ENCODE results near the gene SRSF2.
"Not testable (repeated sequence)": the region's sequence is repeated elsewhere in the genome, so short reads cannot be mapped to it uniquely, and the experiment has no call there.

The SRSF2 gene

DNA sequence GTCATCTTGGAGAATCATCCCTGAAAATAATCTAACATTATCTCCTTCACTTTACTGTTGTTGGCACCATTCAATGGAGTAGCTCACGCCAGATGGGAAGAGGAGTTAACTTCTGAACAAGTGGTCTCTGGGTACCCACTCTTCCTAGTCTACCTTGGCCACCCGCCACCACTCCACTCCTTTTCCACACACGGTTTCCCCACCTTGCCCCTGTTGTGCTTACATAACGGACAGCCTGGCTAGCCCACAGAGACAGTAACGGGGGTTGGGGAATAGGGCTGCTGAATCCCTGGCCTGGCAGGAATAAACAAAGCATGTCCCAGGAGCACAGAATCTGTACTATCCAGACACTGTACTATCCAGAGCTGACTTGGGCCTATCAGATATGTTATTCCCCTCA is 22.8 kb downstream of the SRSF2 start:
- TF ChIP-seq ZNF565 (CRISPR knock-in tag; conservative IDR thresholded peaks at IDR 0.05; ENCODE audit: low read depth): no peak
- no peak for TF ChIP-seq ZC3H10 (CRISPR knock-in tag; IDR thresholded peaks at IDR 0.05)
- TF ChIP-seq SNAI2 (CRISPR knock-in tag; IDR thresholded peaks at IDR 0.05): no peak
- TF ChIP-seq ISL1 (CRISPR knock-in tag; IDR thresholded peaks at IDR 0.05): no peak
- no peak for TF ChIP-seq TOX (CRISPR knock-in tag; IDR thresholded peaks at IDR 0.05; ENCODE audit: borderline replicate concordance)
- no peak for TF ChIP-seq ZFP30 (CRISPR knock-in tag; IDR thresholded peaks at IDR 0.05)
- no peak for TF ChIP-seq BACH2 (CRISPR knock-in tag; IDR thresholded peaks at IDR 0.05; ENCODE audit: borderline replicate concordance)
- ATAC-seq: no peak

DNA sequence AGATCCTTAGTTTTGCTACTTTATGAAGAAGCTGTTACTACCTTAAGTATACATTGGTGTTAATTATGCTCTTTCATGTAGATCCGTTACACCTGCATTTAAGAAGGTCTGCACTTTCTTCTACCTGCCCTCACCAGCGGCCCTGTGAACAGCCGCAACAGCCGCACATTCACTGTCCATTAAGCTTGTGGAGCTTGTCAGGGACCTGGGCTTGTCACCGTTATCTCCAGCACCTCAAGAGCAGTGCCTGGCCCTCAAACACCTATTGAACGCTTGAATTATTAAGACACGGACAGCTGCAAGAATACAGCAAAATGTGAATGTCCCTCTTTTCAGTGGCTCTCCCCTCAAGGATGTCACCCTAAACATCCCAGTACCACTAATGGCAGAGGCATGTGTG is 23.4 kb downstream of the SRSF2 start:
- TF ChIP-seq ESRRG (CRISPR knock-in tag; IDR thresholded peaks at IDR 0.05): no peak
- TF ChIP-seq BACH2 (CRISPR knock-in tag; IDR thresholded peaks at IDR 0.05; ENCODE audit: borderline replicate concordance): no peak
- TF ChIP-seq, protein P1, sequence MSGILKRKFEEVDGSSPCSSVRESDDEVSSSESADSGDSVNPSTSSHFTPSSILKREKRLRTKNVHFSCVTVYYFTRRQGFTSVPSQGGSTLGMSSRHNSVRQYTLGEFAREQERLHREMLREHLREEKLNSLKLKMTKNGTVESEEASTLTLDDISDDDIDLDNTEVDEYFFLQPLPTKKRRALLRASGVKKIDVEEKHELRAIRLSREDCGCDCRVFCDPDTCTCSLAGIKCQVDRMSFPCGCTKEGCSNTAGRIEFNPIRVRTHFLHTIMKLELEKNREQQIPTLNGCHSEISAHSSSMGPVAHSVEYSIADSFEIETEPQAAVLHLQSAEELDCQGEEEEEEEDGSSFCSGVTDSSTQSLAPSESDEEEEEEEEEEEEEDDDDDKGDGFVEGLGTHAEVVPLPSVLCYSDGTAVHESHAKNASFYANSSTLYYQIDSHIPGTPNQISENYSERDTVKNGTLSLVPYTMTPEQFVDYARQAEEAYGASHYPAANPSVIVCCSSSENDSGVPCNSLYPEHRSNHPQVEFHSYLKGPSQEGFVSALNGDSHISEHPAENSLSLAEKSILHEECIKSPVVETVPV (CRISPR knock-in tag; IDR thresholded peaks at IDR 0.05): no peak
- no peak for TF ChIP-seq ZFP30 (CRISPR knock-in tag; IDR thresholded peaks at IDR 0.05)
- no peak for TF ChIP-seq PPARA (CRISPR knock-in tag; IDR thresholded peaks at IDR 0.05; ENCODE audit: borderline replicate concordance)

DNA sequence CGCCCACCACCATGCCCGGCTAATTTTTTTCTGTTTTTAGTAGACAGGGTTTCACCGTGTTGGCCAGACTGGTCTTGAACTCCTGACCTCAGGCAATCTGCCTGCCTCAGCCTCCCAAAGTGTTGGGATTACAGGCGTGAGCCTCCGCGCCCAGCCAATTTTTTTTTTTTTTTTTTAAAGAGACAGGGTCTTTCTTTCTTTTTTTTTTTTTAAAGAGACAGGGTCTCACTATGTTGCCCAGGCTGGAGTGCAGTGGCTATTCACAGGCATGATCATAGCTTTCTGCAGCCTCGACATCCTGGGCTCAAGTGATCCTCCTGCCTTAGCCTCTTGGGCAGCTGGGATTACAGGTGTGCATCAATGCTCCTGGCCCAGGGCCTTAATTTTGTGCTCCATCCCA is 24.8 kb downstream of the SRSF2 start:
- not testable (repeated sequence) for ATAC-seq

More for the DNA sequence above, 23.4 kb downstream of the SRSF2 start:
- ATAC-seq: no peak

DNA sequence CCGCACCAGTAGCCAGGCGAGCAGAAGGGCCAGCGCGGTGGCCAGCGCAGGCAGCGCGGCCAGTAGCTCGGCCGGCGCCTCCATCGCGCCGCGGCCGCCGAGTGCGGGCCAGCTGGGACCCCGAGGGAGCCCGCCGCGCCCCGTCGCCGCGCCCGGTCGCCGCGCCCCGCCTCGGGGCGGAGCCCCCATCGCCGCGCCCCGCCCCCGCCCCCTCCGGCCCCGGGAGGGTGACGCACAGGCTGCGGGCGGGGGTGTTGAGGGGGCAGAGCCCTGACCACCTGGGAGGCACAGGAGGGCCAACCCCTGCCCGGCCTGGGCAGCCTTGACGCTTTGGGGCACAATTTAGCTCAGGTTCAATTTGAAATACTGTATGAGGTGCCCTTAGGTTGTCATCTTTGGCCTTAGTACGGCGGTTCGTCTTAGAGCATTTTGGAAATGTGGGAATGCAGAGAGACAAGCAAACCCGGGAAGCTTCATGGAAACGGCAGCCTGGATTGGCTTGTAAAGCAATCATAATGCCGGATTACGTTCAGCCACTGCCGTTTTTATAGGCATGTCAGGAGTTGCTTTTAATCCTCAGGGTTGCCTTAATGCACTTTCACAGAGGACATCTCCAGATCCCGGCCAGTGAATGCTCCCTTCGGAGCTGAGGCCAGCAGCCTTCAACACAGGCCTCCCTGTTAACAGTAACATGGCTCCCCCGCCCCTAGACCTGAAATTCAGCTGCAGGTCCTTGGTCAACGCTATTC is 26.1 kb downstream of the SRSF2 start, which contains the start of gene MXRA7:
MXRA7 (minus strand) TSS at position 103 of the 749 bp plus-strand sequence; CDS start at position 84, 19 bp downstream.
- TF ChIP-seq CSDC2 (CRISPR knock-in tag; IDR thresholded peaks at IDR 0.05) (no peak), SNAI2 (CRISPR knock-in tag; IDR thresholded peaks at IDR 0.05) (no peak), ZFP3 (CRISPR knock-in tag; IDR thresholded peaks at IDR 0.05) (0 out of 2 replicates have a peak, but pooled peaks have one; percentile 13)
- TF ChIP-seq, protein P1 (CRISPR knock-in tag; IDR thresholded peaks at IDR 0.05): no peak
- ATAC-seq: peak; percentile 45

DNA sequence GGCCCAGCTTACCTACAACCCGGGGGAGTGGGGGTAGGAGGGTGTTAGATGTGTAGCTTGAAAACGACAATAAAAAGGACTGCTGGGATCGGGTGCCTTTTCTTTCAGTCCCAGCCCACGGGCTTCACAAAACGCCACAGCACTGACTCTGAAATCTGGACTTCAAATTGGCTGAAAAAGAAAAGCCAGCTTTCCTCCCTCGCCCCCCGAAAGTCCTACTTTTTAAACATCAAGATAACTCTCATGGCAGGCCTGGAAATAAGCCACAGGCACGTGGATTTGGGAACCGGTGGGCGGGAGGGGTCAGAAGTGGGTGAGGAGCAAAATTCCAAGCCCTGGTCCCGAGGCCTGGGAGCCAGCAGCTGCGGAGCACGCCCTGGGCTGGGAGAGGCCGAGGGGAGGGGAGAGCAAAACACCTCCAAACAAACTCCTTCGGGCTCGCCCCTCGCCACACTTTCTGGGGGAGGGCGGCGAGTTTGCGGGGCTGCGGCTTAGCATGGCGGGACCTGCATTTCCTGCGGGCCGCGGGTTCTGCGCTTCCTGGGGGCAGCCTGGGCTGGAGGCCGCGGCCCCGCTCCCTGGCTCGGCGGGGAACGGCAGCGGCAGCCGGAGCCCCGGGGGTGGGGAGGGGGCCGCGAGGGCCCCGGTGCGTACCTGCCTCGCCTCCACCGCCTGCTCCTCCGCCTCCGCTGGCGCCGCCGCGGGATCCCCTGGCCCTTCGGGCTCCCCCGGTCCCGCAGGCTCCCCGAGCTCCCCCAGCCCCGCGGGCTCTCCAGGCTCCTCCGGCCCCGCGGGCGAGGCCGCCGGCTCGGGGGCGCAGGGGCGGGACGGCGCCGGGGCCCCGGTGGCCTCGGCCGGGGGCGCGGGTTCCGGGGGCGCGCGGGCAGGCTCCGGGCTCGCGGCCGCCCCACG is 26.9 kb downstream of the SRSF2 start:
- peak; percentile 34 for ATAC-seq

DNA sequence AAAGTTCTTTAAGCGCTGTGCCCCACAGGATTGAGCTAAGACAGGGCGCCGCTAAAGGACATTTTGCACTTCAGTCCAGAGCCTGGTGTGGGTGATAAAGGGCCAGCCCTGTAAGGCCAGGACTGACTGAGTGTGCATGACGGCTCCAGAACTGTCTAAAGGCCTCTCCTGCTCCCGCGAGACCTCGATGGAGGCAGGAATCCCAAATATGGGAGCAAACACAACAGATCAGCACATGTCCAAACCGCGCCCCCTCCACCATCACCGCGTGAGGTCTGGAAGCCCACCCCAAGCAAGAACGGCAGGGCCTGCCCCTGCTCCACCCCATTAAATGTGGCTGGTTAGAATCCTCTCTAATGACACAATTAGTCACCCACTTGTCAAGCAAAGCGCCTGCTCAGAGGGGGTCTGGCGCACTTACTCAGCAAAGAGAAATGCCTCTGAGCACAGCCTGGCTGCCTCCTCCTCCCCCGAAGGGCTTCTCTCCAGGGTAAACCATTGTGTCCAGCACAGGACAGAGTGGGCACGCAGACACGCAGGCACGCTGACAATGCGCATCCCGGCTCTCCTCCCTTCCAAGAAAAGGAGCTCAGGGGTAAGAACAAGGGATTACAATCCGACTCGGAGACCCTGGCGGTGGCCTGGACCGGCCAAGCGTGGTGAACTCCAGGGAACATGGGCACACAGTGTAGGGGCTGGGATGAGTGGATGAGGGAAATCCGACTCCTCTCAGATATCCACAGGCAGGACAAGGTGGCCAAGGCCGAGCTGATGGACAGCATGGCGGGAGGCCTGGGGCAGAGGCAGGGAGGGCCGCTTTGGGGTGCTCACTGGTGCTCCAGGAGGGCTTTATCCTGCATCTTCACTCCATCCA is 27.8 kb downstream of the SRSF2 start:
- TF ChIP-seq BACH2 (CRISPR knock-in tag; IDR thresholded peaks at IDR 0.05; ENCODE audit: borderline replicate concordance) (no peak), ISL1 (CRISPR knock-in tag; IDR thresholded peaks at IDR 0.05) (peak; percentile 66)
- peak; percentile 86 for ATAC-seq

DNA sequence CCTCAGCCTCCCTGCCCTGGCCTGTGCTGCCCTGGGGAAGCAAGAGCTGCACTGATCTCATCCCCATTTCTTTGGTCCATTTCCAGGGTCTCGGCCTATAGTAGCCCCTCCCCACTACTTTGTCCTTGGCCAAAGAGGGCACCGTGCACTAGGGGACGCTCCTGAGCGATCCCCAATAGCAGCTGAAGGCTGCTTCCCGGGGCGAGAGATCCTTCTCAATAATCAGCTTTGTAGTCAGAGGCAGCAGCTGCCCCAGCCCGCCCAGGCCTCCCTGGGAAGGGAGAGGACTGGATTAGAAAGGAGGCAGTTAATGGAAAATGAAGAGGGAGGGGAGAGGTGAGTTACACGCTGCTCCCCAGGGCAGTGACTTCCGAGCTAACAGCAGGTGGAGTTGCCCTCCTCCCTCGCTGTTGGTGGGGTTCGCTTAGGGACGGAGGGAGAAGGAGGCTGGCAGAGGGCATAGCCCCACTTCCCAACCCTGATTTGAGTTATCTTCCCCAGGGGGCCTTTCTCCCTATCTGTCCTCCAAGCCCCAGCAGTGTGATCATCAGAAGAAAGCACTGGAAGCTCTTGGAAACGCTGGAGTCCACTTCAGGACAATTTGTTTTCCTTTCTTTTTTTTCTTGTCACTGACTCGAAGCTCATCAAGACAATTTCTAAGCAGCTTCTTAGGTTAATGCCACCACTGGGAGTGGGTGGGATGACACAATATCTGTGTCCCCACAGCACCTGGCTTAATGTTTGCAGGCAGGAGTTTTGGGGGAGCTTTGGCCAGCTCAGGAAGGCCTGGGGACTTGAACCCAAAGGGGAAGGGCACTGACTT is 28.9 kb downstream of the SRSF2 start:
- no peak for ATAC-seq
- no peak for TF ChIP-seq CSDC2 (CRISPR knock-in tag; IDR thresholded peaks at IDR 0.05)
- TF ChIP-seq ZFP3 (CRISPR knock-in tag; IDR thresholded peaks at IDR 0.05): no peak
- TF ChIP-seq, protein P2, sequence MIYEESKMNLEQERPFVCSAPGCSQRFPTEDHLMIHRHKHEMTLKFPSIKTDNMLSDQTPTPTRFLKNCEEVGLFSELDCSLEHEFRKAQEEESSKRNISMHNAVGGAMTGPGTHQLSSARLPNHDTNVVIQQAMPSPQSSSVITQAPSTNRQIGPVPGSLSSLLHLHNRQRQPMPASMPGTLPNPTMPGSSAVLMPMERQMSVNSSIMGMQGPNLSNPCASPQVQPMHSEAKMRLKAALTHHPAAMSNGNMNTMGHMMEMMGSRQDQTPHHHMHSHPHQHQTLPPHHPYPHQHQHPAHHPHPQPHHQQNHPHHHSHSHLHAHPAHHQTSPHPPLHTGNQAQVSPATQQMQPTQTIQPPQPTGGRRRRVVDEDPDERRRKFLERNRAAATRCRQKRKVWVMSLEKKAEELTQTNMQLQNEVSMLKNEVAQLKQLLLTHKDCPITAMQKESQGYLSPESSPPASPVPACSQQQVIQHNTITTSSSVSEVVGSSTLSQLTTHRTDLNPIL (CRISPR knock-in tag; IDR thresholded peaks at IDR 0.05; ENCODE audit: low read depth): no peak
- no peak for TF ChIP-seq OSR1 (CRISPR knock-in tag; IDR thresholded peaks at IDR 0.05)
- TF ChIP-seq RARB (CRISPR knock-in tag; IDR thresholded peaks at IDR 0.05): no peak
- TF ChIP-seq ARNTL (CRISPR knock-in tag; IDR thresholded peaks at IDR 0.05; ENCODE audit: borderline replicate concordance, low read depth): no peak
- no peak for TF ChIP-seq PPARA (CRISPR knock-in tag; IDR thresholded peaks at IDR 0.05; ENCODE audit: borderline replicate concordance)
- no peak for TF ChIP-seq ESRRG (CRISPR knock-in tag; IDR thresholded peaks at IDR 0.05)
- no peak for TF ChIP-seq ZNF565 (CRISPR knock-in tag; conservative IDR thresholded peaks at IDR 0.05; ENCODE audit: low read depth)
- TF ChIP-seq, protein P3, sequence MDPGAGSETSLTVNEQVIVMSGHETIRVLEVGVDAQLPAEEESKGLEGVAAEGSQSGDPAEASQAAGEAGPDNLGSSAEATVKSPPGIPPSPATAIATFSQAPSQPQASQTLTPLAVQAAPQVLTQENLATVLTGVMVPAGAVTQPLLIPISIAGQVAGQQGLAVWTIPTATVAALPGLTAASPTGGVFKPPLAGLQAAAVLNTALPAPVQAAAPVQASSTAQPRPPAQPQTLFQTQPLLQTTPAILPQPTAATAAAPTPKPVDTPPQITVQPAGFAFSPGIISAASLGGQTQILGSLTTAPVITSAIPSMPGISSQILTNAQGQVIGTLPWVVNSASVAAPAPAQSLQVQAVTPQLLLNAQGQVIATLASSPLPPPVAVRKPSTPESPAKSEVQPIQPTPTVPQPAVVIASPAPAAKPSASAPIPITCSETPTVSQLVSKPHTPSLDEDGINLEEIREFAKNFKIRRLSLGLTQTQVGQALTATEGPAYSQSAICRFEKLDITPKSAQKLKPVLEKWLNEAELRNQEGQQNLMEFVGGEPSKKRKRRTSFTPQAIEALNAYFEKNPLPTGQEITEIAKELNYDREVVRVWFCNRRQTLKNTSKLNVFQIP (CRISPR knock-in tag; IDR thresholded peaks at IDR 0.05; ENCODE audit: borderline replicate concordance, low read depth): no peak
- TF ChIP-seq ZC3H10 (CRISPR knock-in tag; IDR thresholded peaks at IDR 0.05): no peak
- no peak for TF ChIP-seq ZFP30 (CRISPR knock-in tag; IDR thresholded peaks at IDR 0.05)
- no peak for TF ChIP-seq ZNF70 (CRISPR knock-in tag; IDR thresholded peaks at IDR 0.05)
- TF ChIP-seq TOX (CRISPR knock-in tag; IDR thresholded peaks at IDR 0.05; ENCODE audit: borderline replicate concordance): no peak
